GM12878 (cell line): ENCODE measurements around the gene LLCFC1.

Experiments used
- CHD1 ChIP-seq: IDR thresholded peaks from 2 replicates; pipeline ENCODE4 v1.6.1; 2012; ENCODE audit warnings: low read depth, low read length, improper control_type of control experiment
- ESRRA ChIP-seq: IDR thresholded peaks from 2 replicates; pipeline ENCODE4 v1.6.1; 2012; ENCODE audit warnings: mild to moderate bottlenecking, low read length, improper control_type of control experiment
- FOXM1 ChIP-seq: IDR thresholded peaks from 2 replicates; pipeline ENCODE4 v1.6.1; 2012; ENCODE audit warnings: low read depth, mild to moderate bottlenecking, inconsistent platforms, low read length, moderate library complexity
- GABPA ChIP-seq: IDR thresholded peaks from 2 replicates; pipeline ENCODE4 v1.6.1; 2014; ENCODE audit warnings: antibody characterized with exemption, low read depth, mild to moderate bottlenecking, inconsistent platforms
- IKZF2 ChIP-seq, 2 experiments: fragments of 450-650 bp; IDR thresholded peaks; 2 replicates each; pipeline ENCODE4 v1.6.1; 2017; ENCODE audit warnings: mild to moderate bottlenecking in 2 of 2, moderate library complexity in 2 of 2
- JUND ChIP-seq: IDR thresholded peaks from 2 replicates; pipeline ENCODE4 v1.6.1; 2012; ENCODE audit warnings: low read depth, mild to moderate bottlenecking, low read length, improper control_type of control experiment, moderate library complexity
- NRF1 ChIP-seq: conservative IDR thresholded peaks from 2 replicates; pipeline ENCODE4 v1.6.1; 2011; ENCODE audit warnings: mild to moderate bottlenecking, low read depth, low read length, improper control_type of control experiment
- POLR2A ChIP-seq: IDR thresholded peaks from 2 replicates; pipeline ENCODE4 v1.6.1; 2011; ENCODE audit warnings: low read depth, mild to moderate bottlenecking, low read length
- RAD21 ChIP-seq: IDR thresholded peaks from 2 replicates; pipeline ENCODE4 v1.6.1; 2011; ENCODE audit warnings: mild to moderate bottlenecking, low read depth, low read length, moderate library complexity; ENCODE audit not compliant: insufficient read depth
- TAF1 ChIP-seq: IDR thresholded peaks from 2 replicates; pipeline ENCODE4 v1.6.1; 2011; ENCODE audit warnings: mild to moderate bottlenecking, low read depth, low read length, borderline replicate concordance
- TF ChIP-seq, protein P1 (sequence below): IDR thresholded peaks from 2 replicates; pipeline ENCODE4 v1.6.1; 2012; ENCODE audit warnings: mild to moderate bottlenecking, low read depth, low read length
- TF ChIP-seq, protein P2 (sequence below), 3 experiments: IDR thresholded peaks in 2 of 3; conservative IDR thresholded peaks in 1 of 3; 2 replicates each; pipeline ENCODE4 v1.5.1; 2011; ENCODE audit warnings: low read depth in 3 of 3, low read length in 3 of 3, mild to moderate bottlenecking in 3 of 3, control low read depth in 2 of 3, moderate library complexity in 2 of 3, inconsistent platforms in 1 of 3, mixed read lengths in 1 of 3; ENCODE audit not compliant: control insufficient read depth in 2 of 3, insufficient read depth in 1 of 3; ENCODE audit errors: extremely low read depth in 1 of 3
- TF ChIP-seq, protein P3 (sequence below): fragments of 450-650 bp; IDR thresholded peaks from 2 replicates; pipeline ENCODE4 v1.6.1; 2016; ENCODE audit warnings: mild to moderate bottlenecking
- TF ChIP-seq, protein P4 (sequence below): fragments of 450-650 bp; IDR thresholded peaks from 2 replicates; pipeline ENCODE4 v1.6.1; 2018; ENCODE audit warnings: borderline replicate concordance, mild to moderate bottlenecking; ENCODE audit not compliant: partially characterized antibody

DNA sequence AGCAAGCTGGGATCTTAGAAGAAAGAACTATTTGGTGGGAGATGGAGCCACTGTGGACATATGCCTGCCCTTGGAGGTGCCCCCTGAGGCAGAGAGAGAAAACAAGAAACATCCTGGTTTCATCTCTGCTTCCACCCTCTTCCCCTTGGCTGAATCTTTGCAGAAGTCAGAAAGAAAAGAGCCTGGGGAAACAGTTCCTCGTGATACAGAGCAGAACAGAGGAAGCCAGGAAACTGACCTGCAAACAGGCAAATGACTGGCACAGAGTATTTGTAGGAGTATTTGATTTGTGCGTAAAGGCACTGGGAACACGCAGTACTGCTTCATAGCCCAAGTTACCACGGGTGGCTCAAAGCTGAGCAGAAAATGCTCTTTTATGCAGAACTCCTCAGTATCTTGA is 29.9 kb downstream of the LLCFC1 start:
- TF ChIP-seq, protein P1, sequence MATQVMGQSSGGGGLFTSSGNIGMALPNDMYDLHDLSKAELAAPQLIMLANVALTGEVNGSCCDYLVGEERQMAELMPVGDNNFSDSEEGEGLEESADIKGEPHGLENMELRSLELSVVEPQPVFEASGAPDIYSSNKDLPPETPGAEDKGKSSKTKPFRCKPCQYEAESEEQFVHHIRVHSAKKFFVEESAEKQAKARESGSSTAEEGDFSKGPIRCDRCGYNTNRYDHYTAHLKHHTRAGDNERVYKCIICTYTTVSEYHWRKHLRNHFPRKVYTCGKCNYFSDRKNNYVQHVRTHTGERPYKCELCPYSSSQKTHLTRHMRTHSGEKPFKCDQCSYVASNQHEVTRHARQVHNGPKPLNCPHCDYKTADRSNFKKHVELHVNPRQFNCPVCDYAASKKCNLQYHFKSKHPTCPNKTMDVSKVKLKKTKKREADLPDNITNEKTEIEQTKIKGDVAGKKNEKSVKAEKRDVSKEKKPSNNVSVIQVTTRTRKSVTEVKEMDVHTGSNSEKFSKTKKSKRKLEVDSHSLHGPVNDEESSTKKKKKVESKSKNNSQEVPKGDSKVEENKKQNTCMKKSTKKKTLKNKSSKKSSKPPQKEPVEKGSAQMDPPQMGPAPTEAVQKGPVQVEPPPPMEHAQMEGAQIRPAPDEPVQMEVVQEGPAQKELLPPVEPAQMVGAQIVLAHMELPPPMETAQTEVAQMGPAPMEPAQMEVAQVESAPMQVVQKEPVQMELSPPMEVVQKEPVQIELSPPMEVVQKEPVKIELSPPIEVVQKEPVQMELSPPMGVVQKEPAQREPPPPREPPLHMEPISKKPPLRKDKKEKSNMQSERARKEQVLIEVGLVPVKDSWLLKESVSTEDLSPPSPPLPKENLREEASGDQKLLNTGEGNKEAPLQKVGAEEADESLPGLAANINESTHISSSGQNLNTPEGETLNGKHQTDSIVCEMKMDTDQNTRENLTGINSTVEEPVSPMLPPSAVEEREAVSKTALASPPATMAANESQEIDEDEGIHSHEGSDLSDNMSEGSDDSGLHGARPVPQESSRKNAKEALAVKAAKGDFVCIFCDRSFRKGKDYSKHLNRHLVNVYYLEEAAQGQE, result no peak
- TF ChIP-seq ESRRA (no peak), RAD21 (no peak), JUND (no peak), POLR2A (no peak), CHD1 (no peak), NRF1 (no peak), FOXM1 (no peak), IKZF2 (IDR thresholded peaks at IDR 0.05) (no peak), TAF1 (no peak), GABPA (no peak)
- TF ChIP-seq, protein P2, sequence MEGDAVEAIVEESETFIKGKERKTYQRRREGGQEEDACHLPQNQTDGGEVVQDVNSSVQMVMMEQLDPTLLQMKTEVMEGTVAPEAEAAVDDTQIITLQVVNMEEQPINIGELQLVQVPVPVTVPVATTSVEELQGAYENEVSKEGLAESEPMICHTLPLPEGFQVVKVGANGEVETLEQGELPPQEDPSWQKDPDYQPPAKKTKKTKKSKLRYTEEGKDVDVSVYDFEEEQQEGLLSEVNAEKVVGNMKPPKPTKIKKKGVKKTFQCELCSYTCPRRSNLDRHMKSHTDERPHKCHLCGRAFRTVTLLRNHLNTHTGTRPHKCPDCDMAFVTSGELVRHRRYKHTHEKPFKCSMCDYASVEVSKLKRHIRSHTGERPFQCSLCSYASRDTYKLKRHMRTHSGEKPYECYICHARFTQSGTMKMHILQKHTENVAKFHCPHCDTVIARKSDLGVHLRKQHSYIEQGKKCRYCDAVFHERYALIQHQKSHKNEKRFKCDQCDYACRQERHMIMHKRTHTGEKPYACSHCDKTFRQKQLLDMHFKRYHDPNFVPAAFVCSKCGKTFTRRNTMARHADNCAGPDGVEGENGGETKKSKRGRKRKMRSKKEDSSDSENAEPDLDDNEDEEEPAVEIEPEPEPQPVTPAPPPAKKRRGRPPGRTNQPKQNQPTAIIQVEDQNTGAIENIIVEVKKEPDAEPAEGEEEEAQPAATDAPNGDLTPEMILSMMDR (IDR thresholded peaks at IDR 0.05 in 2 of 3, conservative IDR thresholded peaks at IDR 0.05 in 1 of 3; ENCODE audit: control insufficient read depth in 2 of 3, extremely low read depth in 1 of 3, insufficient read depth in 1 of 3, low read depth in 3 of 3, low read length in 3 of 3), result no peak
- TF ChIP-seq, protein P3, sequence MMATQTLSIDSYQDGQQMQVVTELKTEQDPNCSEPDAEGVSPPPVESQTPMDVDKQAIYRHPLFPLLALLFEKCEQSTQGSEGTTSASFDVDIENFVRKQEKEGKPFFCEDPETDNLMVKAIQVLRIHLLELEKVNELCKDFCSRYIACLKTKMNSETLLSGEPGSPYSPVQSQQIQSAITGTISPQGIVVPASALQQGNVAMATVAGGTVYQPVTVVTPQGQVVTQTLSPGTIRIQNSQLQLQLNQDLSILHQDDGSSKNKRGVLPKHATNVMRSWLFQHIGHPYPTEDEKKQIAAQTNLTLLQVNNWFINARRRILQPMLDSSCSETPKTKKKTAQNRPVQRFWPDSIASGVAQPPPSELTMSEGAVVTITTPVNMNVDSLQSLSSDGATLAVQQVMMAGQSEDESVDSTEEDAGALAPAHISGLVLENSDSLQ, result no peak
- TF ChIP-seq, protein P4, sequence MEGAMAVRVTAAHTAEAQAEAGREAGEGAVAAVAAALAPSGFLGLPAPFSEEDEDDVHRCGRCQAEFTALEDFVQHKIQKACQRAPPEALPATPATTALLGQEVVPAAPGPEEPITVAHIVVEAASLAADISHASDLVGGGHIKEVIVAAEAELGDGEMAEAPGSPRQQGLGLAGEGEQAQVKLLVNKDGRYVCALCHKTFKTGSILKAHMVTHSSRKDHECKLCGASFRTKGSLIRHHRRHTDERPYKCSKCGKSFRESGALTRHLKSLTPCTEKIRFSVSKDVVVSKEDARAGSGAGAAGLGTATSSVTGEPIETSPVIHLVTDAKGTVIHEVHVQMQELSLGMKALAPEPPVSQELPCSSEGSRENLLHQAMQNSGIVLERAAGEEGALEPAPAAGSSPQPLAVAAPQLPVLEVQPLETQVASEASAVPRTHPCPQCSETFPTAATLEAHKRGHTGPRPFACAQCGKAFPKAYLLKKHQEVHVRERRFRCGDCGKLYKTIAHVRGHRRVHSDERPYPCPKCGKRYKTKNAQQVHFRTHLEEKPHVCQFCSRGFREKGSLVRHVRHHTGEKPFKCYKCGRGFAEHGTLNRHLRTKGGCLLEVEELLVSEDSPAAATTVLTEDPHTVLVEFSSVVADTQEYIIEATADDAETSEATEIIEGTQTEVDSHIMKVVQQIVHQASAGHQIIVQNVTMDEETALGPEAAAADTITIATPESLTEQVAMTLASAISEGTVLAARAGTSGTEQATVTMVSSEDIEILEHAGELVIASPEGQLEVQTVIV, result no peak
